Body of pancreas (tissue), 4 donors: ENCODE data around the gene POLA2. TPM values are rescaled to one million over a fixed set of nuclear protein-coding genes. Genes with fewer than 3 reads are reported as not detected.
A peak's percentile ranks its signal among the peaks of the same experiment; 100 is the strongest.

Experiments
- ATAC-seq: fragments of 150-250 bp; one replicate; pipeline ENCODE4 v1.9.1; 2016
- DNase-seq, 4 donors: peaks; one replicate each; pipeline ENCODE4 v3.0.0-alpha.2; 2019
- H3K27ac ChIP-seq, 4 donors: fragments of 200-600 bp; sonication (generic); 1 replicate in 3 of 4; 2 replicates in 1 of 4; pipeline versions ENCODE4 v1.5.1 to v1.6.1; 2016 to 2019; ENCODE audit warnings: mild to moderate bottlenecking in 1 of 4, mixed read lengths in 1 of 4, moderate library complexity in 1 of 4
- H3K27me3 ChIP-seq, 2 donors: fragments of 200-600 bp; sonication (generic); one replicate each; pipeline ENCODE4 v1.6.0; 2016; ENCODE audit warnings: mild to moderate bottlenecking in 1 of 2
- H3K36me3 ChIP-seq, 2 donors: fragments of 200-600 bp; sonication (generic); replicated peaks in 1 of 2; 2 replicates each; pipeline ENCODE4 v1.5.1; 2016; ENCODE audit warnings: low read depth in 2 of 2; ENCODE audit not compliant: insufficient read depth in 1 of 2
- H3K4me1 ChIP-seq: fragments of 200-600 bp; sonication (generic); one replicate; pipeline ENCODE4 v1.6.0; 2016
- H3K4me3 ChIP-seq, 2 donors: fragments of 200-600 bp; sonication (generic); 1 replicate in 1 of 2; 2 replicates in 1 of 2; pipeline ENCODE4 v1.5.1; 2016 to 2019
- H3K9me3 ChIP-seq, 3 donors: fragments of 200-600 bp; sonication (generic); 1 replicate in 2 of 3; 2 replicates in 1 of 3; pipeline ENCODE4 v1.5.1; 2016
- POLR2A ChIP-seq, 3 donors: fragments of 450-650 bp; IDR thresholded peaks; one replicate each; pipeline ENCODE4 v1.6.1; 2016; ENCODE audit warnings: antibody characterized with exemption in 3 of 3, mild to moderate bottlenecking in 2 of 3
- WGBS, 2 donors: methylation state at CpG; one replicate each; pipeline ENCODE4 v1.1.5; 2017; 5-methylcytosine and 5-hydroxymethylcytosine counted together
- intact Hi-C: fragments of 100-400 bp; cut with DNase I; formaldehyde crosslinking; loops from one replicate; pipeline ENCODE4 v1.15.1; 2023
- total RNA-seq, 2 donors: library from RNA; depleted of rRNA; stranded (reverse); fragments of >200 nt; gene quantifications; one replicate each; pipeline ENCODE4 v1.1.0, GENCODE V29; 2016
- TF ChIP-seq, protein P1 (sequence below), 7 experiments: fragments of 450-650 bp in 4 of 7; fragments of 200-600 bp in 3 of 7; sonication (generic) in 3 of 7; IDR thresholded peaks; one replicate each; pipeline ENCODE4 v1.5.1; 2016 to 2019; ENCODE audit warnings: antibody characterized with exemption in 7 of 7

POLA2 gene
- total RNA-seq, 2 donors from 2014 or later, result 7.3 to 19.1 TPM

DNA sequence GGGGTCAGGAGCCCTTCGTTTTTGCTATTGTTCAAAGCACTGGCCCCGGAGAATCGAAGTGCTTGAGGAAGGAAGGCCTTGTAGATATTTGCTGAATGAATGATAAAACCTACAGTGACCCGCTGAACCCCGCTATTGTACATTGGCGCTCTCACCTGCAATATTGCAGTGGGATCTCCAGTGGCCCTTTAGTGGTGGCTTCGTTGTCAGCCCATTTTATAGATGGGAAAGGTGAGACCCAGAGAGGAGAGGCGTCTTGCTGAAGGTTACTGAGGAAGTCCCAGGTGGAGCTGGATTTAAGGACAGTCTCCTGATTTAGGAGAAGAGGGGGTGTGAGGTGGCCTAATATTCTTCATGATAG, 54.1 kb downstream of the POLA2 start:
- Histone ChIP-seq H3K4me3 (peak overlapping the region in 1 of 2 donors; percentile 63), H3K36me3 (no peaks in the 10 kb centered on the region), H3K27me3 (no peaks in the 10 kb centered on the region), H3K27ac (peak overlapping the region in 2 of 4 donors; percentile 80 to 86), H3K4me1 (peaks cover 41% of the 10 kb centered on the region), H3K9me3 (no peaks in the 10 kb centered on the region)
- intact Hi-C loops, result loop anchor here (5.0 kb wide), 1 partner anchor 44 kb away; no protein-coding TSS in a partner anchor
- DNase-seq (no peak), ATAC-seq (no peak)
- TF ChIP-seq POLR2A (IDR thresholded peaks at IDR 0.05), result no peak
- TF ChIP-seq, protein P1, sequence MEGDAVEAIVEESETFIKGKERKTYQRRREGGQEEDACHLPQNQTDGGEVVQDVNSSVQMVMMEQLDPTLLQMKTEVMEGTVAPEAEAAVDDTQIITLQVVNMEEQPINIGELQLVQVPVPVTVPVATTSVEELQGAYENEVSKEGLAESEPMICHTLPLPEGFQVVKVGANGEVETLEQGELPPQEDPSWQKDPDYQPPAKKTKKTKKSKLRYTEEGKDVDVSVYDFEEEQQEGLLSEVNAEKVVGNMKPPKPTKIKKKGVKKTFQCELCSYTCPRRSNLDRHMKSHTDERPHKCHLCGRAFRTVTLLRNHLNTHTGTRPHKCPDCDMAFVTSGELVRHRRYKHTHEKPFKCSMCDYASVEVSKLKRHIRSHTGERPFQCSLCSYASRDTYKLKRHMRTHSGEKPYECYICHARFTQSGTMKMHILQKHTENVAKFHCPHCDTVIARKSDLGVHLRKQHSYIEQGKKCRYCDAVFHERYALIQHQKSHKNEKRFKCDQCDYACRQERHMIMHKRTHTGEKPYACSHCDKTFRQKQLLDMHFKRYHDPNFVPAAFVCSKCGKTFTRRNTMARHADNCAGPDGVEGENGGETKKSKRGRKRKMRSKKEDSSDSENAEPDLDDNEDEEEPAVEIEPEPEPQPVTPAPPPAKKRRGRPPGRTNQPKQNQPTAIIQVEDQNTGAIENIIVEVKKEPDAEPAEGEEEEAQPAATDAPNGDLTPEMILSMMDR (IDR thresholded peaks at IDR 0.05), result peak in 1 of 7 experiments; percentile 8
- 6 to 15% methylated on average over 8 of the region's 8 CpGs for WGBS, 2 donors

DNA sequence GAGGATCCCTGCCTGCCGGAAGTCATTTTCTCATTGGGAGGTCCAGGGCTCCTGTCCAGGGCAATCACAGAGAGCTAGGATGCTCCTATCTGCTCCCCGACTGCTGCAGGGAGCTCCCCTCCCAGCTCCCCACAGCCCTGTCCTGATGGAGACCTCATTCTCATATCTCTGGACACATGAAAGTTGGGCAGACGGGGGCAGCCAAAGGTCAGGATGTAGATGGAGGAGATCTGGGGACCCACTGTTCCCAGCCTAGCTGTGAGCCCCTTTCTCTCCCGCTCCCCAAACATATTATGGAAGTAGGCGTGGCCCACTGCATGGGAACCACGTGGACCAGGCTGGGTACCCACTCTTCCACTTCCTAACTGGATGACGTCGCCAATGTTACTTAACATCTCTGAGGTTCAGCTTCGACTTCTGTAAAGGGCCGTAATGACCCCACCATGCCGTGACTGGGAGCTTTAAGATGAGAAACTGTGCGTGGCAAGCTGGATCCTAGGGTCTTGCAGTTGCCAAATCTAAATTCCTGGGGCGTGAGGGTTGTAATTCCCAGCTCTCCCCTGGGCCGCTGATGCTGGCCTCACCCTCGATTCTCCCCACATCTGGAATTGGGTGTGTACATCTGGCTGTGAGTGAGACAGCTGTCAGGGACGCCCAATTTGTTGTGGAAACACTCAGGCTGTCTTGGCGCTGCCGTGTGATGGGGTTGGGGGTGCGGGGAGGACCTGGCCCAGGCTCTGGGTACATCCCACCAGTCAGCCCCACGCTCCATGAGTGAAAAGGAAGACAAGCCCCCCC, 54.7 kb downstream of the POLA2 start:
- no peak for ATAC-seq
- peaks cover 41% of the 10 kb centered on the region for H3K4me1 ChIP-seq
- no peak for TF ChIP-seq POLR2A (IDR thresholded peaks at IDR 0.05)
- TF ChIP-seq, protein P1 (IDR thresholded peaks at IDR 0.05), result no peak

DNA sequence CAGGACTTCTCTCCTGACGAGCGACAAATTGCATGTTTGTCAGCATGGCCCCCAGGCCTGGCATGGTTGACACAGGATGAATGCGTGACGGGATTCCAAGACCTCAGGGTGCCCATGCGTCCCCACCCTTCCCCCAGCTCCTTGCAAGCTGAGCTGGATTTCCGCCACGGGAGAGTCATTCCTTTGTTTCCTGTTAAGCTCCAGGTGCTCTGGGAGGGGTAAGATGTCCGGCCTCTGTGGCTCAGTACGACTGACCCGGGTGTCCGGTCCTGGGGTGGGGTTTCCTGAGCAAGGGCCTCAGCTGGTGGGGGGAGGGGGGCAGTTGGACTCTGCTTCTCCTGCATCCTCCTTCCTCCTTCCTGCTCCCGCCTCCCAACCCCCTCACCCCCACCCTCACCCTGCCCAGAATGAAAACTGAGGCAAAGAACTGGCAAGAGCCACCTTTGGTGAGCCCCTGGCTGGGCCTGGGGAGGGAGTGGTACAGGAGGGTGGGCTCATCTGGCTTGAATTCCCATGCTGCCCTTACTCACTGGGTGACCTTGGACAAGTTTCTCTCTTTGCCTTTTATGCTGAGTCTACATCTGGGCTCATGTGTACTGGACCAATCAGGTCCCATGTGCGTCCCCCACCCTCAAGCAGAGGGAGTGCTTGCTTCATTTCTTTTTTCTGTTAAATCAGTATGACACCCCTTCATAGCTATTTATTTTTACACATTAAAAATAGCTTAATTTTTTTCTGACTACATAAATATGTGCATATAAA, 55.4 kb downstream of the POLA2 start:
- Histone ChIP-seq H3K27ac (peak overlapping the region in 2 of 4 donors; percentile 43 to 80), H3K4me1 (peaks cover 41% of the 10 kb centered on the region), H3K9me3 (no peaks in the 10 kb centered on the region), H3K27me3 (no peaks in the 10 kb centered on the region), H3K4me3 (no peak overlapping the region), H3K36me3 (no peaks in the 10 kb centered on the region)
- WGBS, 2 donors, result 49 to 50% methylated on average over 8 to 12 of the region's 13 CpGs
- TF ChIP-seq, protein P1 (IDR thresholded peaks at IDR 0.05), result no peak
- no peak for TF ChIP-seq POLR2A (IDR thresholded peaks at IDR 0.05)
- DNase-seq (peak; percentile 40 to 68 (median 53)), ATAC-seq (no peak)
- intact Hi-C loops, result loop anchor here (5.0 kb wide), 1 partner anchor 45 kb away; no protein-coding TSS in a partner anchor

More for the DNA sequence above, 54.7 kb downstream of the POLA2 start:
- H3K36me3 ChIP-seq, result no peaks in the 10 kb centered on the region
- intact Hi-C loops, result loop anchor here (5.0 kb wide), 1 partner anchor 44 kb away; no protein-coding TSS in a partner anchor
- 55 to 58% methylated on average over 12 to 20 of the region's 20 CpGs for WGBS, 2 donors
- DNase-seq, result peak in 1 of 4 donors; percentile 51
- H3K27ac ChIP-seq, result peak overlapping the region in 2 of 4 donors; percentile 43 to 80
- no peaks in the 10 kb centered on the region for H3K9me3 ChIP-seq
- H3K27me3 ChIP-seq, result no peaks in the 10 kb centered on the region
- H3K4me3 ChIP-seq, result no peak overlapping the region

- WGBS, 2 donors, result 76 to 81% methylated on average over 13 to 22 of the region's 22 CpGs
- Histone ChIP-seq H3K27ac (no peak overlapping the region), H3K36me3 (no peaks in the 10 kb centered on the region), H3K4me1 (peaks cover 20% of the 10 kb centered on the region), H3K27me3 (no peaks in the 10 kb centered on the region), H3K9me3 (no peaks in the 10 kb centered on the region), H3K4me3 (no peak overlapping the region)
- TF ChIP-seq, protein P1 (IDR thresholded peaks at IDR 0.05), result no peak
- TF ChIP-seq POLR2A (IDR thresholded peaks at IDR 0.05), result no peak
- DNase-seq, result no peak
- intact Hi-C loops, result no loop called here
- no peak for ATAC-seq
These were observed 58.8 kb downstream of the POLA2 start for GRCh38 chr11:65320386-65321075.
